ENCODE data around the gene TSPAN14. TPM values are rescaled to one million over a fixed set of nuclear protein-coding genes. Genes with fewer than 3 reads are reported as not detected.
A peak's percentile ranks its signal among the peaks of the same experiment; 100 is the strongest.

The TSPAN14 gene
- total RNA-seq, 1 donor from 2014 or later = 169 TPM

DNA sequence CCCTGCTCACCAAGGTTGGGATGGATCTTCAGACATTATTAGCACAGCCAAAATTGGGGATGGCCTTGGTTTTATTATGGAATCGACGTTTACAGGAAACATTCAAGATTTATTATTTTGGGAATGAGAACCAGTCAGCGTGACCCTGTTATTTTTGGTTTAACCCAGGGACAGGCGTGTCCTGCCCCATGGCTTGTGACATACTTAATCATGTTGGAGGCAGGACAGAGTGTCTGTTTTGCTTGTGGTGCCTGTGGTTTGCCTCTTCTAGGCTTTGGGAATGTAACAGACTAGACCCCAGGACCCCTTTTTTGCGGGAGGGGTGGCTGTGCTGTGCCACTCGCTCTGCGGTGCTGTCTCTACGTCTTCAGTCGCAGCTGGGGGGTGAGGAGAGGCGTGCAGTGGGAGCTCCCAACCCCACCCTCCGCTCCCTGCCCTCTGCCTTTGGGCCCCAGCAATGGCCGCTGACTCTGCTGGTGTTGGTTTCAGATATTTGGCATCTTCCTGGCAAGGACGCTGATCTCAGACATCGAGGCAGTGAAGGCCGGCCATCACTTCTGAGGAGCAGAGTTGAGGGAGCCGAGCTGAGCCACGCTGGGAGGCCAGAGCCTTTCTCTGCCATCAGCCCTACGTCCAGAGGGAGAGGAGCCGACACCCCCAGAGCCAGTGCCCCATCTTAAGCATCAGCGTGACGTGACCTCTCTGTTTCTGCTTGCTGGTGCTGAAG is 63.5 kb downstream of the TSPAN14 start:
- ATAC-seq (no peak), DNase-seq (no peak)
- Histone ChIP-seq H3K4me1 (peaks cover 16% of the 10 kb centered on the region), H3K36me3 (peaks cover 95% of the 10 kb centered on the region), H3K4me3 (no peak overlapping the region), H3K9me3 (no peaks in the 10 kb centered on the region), H3K27me3 (ENCODE audit: low read depth) (no peaks in the 10 kb centered on the region), H3K27ac (peak overlapping the region; percentile 36)
- TF ChIP-seq, protein P1, sequence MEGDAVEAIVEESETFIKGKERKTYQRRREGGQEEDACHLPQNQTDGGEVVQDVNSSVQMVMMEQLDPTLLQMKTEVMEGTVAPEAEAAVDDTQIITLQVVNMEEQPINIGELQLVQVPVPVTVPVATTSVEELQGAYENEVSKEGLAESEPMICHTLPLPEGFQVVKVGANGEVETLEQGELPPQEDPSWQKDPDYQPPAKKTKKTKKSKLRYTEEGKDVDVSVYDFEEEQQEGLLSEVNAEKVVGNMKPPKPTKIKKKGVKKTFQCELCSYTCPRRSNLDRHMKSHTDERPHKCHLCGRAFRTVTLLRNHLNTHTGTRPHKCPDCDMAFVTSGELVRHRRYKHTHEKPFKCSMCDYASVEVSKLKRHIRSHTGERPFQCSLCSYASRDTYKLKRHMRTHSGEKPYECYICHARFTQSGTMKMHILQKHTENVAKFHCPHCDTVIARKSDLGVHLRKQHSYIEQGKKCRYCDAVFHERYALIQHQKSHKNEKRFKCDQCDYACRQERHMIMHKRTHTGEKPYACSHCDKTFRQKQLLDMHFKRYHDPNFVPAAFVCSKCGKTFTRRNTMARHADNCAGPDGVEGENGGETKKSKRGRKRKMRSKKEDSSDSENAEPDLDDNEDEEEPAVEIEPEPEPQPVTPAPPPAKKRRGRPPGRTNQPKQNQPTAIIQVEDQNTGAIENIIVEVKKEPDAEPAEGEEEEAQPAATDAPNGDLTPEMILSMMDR (IDR thresholded peaks at IDR 0.05) = no peak
- intact Hi-C loops (cut with DNase I) = no loop called here

DNA sequence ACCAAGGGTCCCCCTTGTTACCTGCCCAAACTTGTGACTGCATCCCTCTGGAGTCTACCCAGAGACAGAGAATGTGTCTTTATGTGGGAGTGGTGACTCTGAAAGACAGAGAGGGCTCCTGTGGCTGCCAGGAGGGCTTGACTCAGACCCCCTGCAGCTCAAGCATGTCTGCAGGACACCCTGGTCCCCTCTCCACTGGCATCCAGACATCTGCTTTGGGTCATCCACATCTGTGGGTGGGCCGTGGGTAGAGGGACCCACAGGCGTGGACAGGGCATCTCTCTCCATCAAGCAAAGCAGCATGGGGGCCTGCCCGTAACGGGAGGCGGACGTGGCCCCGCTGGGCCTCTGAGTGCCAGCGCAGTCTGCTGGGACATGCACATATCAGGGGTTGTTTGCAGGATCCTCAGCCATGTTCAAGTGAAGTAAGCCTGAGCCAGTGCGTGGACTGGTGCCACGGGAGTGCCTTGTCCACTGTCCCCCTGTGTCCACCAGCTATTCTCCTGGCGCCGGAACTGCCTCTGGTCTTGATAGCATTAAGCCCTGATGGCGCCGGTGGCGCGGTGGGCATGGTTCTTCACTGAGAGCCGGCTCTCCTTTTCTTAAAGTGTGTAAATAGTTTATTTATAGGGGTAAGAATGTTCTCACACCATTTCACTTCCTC is 64.2 kb downstream of the TSPAN14 start:
- Histone ChIP-seq H3K9me3 (no peaks in the 10 kb centered on the region), H3K36me3 (peaks cover 88% of the 10 kb centered on the region), H3K27ac (peak overlapping the region; percentile 36), H3K4me3 (no peak overlapping the region), H3K4me1 (peaks cover 16% of the 10 kb centered on the region), H3K27me3 (ENCODE audit: low read depth) (no peaks in the 10 kb centered on the region)
- TF ChIP-seq, protein P1 (IDR thresholded peaks at IDR 0.05) = no peak
- no peak for DNase-seq
- intact Hi-C loops (cut with DNase I) = no loop called here
- no peak for ATAC-seq

DNA sequence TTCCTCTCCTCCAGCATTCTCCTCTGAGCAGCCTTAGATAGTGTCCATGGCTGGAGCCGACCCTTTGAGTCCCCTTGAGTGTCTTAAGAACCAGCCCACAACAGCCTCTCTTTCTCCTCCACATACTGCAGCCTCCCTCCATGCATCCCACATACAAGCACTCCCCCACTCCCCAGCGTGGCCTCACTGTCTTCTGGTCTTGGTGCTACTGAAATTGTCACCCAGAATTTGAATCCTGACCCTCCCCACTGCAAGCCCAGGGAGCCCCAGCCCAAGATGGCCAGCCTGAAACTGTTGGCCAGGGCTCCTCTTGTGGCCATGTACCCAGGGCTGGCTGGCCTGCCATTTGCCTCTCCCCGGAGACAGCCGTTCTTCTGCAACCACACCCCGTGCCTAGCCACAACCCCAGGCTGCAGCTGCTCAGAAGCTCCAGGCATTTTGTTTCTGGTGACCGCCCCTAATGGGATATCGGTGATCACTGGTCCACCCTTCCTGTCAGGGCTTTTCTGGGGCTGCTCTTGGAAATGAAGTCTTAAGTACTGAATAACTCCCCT is 64.8 kb downstream of the TSPAN14 start:
- H3K4me1 ChIP-seq = peaks cover 20% of the 10 kb centered on the region
- no peak for ATAC-seq
- peaks cover 82% of the 10 kb centered on the region for H3K36me3 ChIP-seq
- H3K9me3 ChIP-seq = no peaks in the 10 kb centered on the region
- peak overlapping the region; percentile 36 for H3K27ac ChIP-seq
- intact Hi-C loops (cut with DNase I) = no loop called here
- DNase-seq = no peak
- H3K27me3 ChIP-seq (ENCODE audit: low read depth) = no peaks in the 10 kb centered on the region
- H3K4me3 ChIP-seq = no peak overlapping the region
- TF ChIP-seq, protein P1 (IDR thresholded peaks at IDR 0.05) = no peak

DNA sequence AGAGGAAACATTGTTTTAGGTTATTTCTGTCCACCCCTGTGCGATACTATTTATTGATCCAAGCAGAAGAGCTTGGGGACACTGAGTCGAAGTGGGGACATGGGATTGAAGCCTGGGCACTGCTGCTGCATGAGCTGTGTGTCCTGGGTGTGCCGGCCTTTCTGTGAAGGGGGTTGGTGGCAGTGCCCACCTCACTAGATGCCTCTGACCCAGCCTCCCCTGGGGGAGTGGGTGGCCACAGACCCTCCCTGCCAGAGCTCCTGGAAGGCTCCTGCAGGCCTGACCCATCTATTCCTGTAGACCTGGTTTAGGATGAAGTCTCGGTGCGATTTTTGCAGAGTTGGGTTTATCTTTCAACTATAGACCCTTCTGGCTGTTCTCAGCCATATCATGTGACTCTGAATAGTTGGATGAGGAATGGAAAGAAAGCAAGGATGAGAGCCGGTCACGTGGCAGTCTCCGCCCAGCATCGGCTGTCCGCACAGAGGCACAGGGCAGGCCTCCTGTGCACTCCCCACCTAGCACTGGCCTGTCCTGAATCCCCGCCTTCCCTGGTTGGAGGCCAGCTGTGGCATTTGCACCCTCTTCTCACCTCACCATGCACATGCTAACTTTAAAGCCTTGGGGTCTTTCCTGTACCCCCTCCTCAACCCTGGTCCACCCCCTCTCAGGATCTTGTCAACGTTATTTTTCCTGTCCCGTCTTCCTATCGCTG is 66.0 kb downstream of the TSPAN14 start:
- Histone ChIP-seq H3K27ac (no peak overlapping the region), H3K4me3 (no peak overlapping the region), H3K4me1 (peaks cover 32% of the 10 kb centered on the region), H3K27me3 (ENCODE audit: low read depth) (no peaks in the 10 kb centered on the region), H3K36me3 (peaks cover 69% of the 10 kb centered on the region), H3K9me3 (no peaks in the 10 kb centered on the region)
- ATAC-seq (no peak), DNase-seq (no peak)
- intact Hi-C loops (cut with DNase I) = no loop called here
- TF ChIP-seq, protein P1 (IDR thresholded peaks at IDR 0.05) = no peak

DNA sequence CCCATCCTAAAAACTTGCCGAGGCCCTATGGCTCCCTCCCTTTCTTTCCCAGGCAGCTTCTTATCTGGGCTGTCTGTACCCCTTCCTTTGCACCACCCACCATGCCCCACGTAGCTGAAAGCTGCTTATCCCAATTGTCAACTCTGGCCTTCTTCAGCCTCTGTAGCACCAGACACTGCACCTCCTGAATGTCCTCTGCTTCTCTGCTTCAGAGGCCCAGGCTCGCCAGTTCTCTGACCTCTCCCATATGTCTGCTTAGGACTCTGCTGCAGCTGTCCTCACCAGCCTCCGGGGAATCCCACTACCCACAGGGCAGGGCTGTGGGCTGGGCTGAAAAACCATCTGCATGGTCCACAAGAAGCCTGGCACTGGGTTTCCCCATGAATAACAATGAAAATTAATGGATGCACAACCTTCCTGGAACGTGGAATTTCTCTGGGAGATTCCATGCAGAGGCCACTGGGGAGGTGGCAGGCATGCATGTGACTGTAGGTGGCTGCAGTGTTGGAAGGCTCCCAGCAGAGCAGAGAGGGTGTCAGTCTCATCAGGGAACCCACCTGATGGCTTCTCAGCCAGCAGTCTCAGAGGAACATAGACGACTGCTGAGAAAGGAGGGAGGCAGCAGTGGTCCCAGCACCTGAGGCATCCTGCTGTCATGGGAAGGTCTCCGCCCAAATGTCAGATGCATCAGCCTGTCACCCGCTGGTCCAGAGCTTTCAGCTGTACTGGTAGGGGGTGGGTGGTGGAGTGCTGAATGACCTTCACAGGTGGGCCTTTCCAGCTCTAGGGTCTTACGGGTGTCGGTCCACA is 66.8 kb downstream of the TSPAN14 start:
- Histone ChIP-seq H3K27ac (no peak overlapping the region), H3K9me3 (no peaks in the 10 kb centered on the region), H3K36me3 (peaks cover 62% of the 10 kb centered on the region), H3K27me3 (ENCODE audit: low read depth) (no peaks in the 10 kb centered on the region), H3K4me3 (no peak overlapping the region), H3K4me1 (peaks cover 38% of the 10 kb centered on the region)
- ATAC-seq (no peak), DNase-seq (no peak)
- TF ChIP-seq, protein P1 (IDR thresholded peaks at IDR 0.05) = no peak
- intact Hi-C loops (cut with DNase I) = no loop called here

All from lower lobe of right lung (tissue), 2 donors.